CD4-positive, alpha-beta memory T cell (primary cell): ENCODE measurements around the gene WNK1. TPM values are rescaled to one million over a fixed set of nuclear protein-coding genes. Genes with fewer than 3 reads are reported as not detected.

Experiments used
- CTCF ChIA-PET: fragments of 350-600 bp; sonication (Branson Sonifier 250); formaldehyde crosslinking; loops from one replicate; lab custom pipeline; 2021; ENCODE audit warnings: inconsistent platforms; ENCODE audit not compliant: partially characterized antibody; lab: Charles Lee
- POLR2A ChIA-PET: fragments of 350-600 bp; sonication (Branson Sonifier 250); formaldehyde crosslinking; loops from one replicate; lab custom pipeline; 2021; ENCODE audit not compliant: partially characterized antibody; lab: Charles Lee
- DNase-seq, 5 donors: peaks; one replicate each; pipeline versions ENCODE4 v3.0.0 to v3.0.0-alpha.2; 2020 to 2022; ENCODE audit warnings: mixed read lengths in 1 of 5
- H3K27ac ChIP-seq: one replicate; pipeline ENCODE4 v1.7.0; 2013; ENCODE audit warnings: low read depth, low read length
- H3K27me3 ChIP-seq: 2 replicates; pipeline ENCODE4 v1.7.0; 2013; ENCODE audit warnings: mild to moderate bottlenecking, low read length, moderate library complexity; ENCODE audit not compliant: insufficient read depth
- H3K36me3 ChIP-seq: 2 replicates; pipeline ENCODE4 v1.7.0; 2013; ENCODE audit warnings: mild to moderate bottlenecking, low read length, moderate library complexity; ENCODE audit not compliant: insufficient read depth
- H3K4me1 ChIP-seq: 2 replicates; pipeline ENCODE4 v1.7.0; 2013; ENCODE audit warnings: mild to moderate bottlenecking, low read length, moderate library complexity; ENCODE audit not compliant: insufficient read depth
- H3K4me3 ChIP-seq, 2 donors: one replicate each; pipeline ENCODE4 v1.7.0; 2013; ENCODE audit warnings: low read length in 2 of 2, mild to moderate bottlenecking in 1 of 2
- H3K9me3 ChIP-seq, 2 donors: one replicate each; pipeline ENCODE4 v1.7.0; 2013; ENCODE audit warnings: low read length in 2 of 2, control low read depth in 1 of 2; ENCODE audit not compliant: control insufficient read depth in 1 of 2
- H3K27ac Mint-ChIP-seq, 7 donors: one replicate each; pipeline ENCODE4 v1.8.0; 2020 to 2021; ENCODE audit warnings: mixed read lengths in 7 of 7, mild to moderate bottlenecking in 6 of 7, inconsistent platforms in 3 of 7, moderate library complexity in 3 of 7
- H3K27me3 Mint-ChIP-seq, 2 donors: one replicate each; pipeline ENCODE4 v1.8.0; 2020 to 2021; ENCODE audit warnings: mixed read lengths in 2 of 2
- H3K36me3 Mint-ChIP-seq, 2 donors: one replicate each; pipeline ENCODE4 v1.8.0; 2020 to 2021; ENCODE audit warnings: mixed read lengths in 2 of 2, inconsistent platforms in 1 of 2, mild to moderate bottlenecking in 1 of 2
- H3K4me1 Mint-ChIP-seq, 4 donors: one replicate each; pipeline ENCODE4 v1.8.0; 2020 to 2021; ENCODE audit warnings: mixed read lengths in 4 of 4, mild to moderate bottlenecking in 1 of 4
- H3K4me3 Mint-ChIP-seq, 8 donors: one replicate each; pipeline ENCODE4 v1.8.0; 2020 to 2021; ENCODE audit warnings: mixed read lengths in 8 of 8, mild to moderate bottlenecking in 7 of 8, moderate library complexity in 6 of 8, inconsistent platforms in 3 of 8
- H3K9me3 Mint-ChIP-seq, 8 donors: one replicate each; pipeline ENCODE4 v1.8.0; 2020 to 2021; ENCODE audit warnings: mixed read lengths in 8 of 8, mild to moderate bottlenecking in 5 of 8, inconsistent platforms in 3 of 8, moderate library complexity in 1 of 8
- intact Hi-C: fragments of 100-400 bp; cut with micrococcal nuclease; formaldehyde crosslinking; loops from one replicate; pipeline ENCODE4 v1.15.1; 2023
- polyA plus RNA-seq, 2 donors: library from polyadenylated mRNA; unstranded; fragments of 300-500 nt; fragmentation: Illumina TruSeq; gene quantifications; one replicate each; pipeline ENCODE4 v1.2.3, GENCODE V29; 2021
- total RNA-seq, 2 experiments: library from RNA; stranded (reverse); gene quantifications; one replicate each; pipeline ENCODE4 v1.2.3, GENCODE V29; 2021

Gene WNK1
- total and polyA plus RNA-seq, 4 experiments from 2014 or later = 4.5 to 194 (median 121) TPM

- H3K9me3 ChIP-seq = no peaks in the 10 kb centered on the region
- no peaks in the 10 kb centered on the region for H3K9me3 Mint-ChIP-seq
- ChIA-PET CTCF (interaction anchor here (1.5 kb wide), 1 partner anchor 305 kb away, joined by 5 read pairs; no protein-coding TSS in a partner anchor), POLR2A (no interaction called here)
- no peak overlapping the region for H3K27ac ChIP-seq
- H3K36me3 Mint-ChIP-seq = peaks cover 15 to 65% of the 10 kb centered on the region in 2 donors
- DNase-seq = no peak
- intact Hi-C loops = no loop called here
- peak overlapping the region in 2 of 7 donors; percentile 12 to 53 for H3K27ac Mint-ChIP-seq
- H3K36me3 ChIP-seq = peaks cover 31% of the 10 kb centered on the region
- H3K27me3 Mint-ChIP-seq = no peaks in the 10 kb centered on the region
- no peaks in the 10 kb centered on the region for H3K27me3 ChIP-seq
- no peak overlapping the region for H3K4me3 ChIP-seq
- H3K4me3 Mint-ChIP-seq = no peak overlapping the region
- H3K4me1 ChIP-seq = peaks cover 13% of the 10 kb centered on the region
- peaks cover 8 to 17% (median 12%) of the 10 kb centered on the region in 4 donors for H3K4me1 Mint-ChIP-seq
These were observed 121.6 kb downstream of the WNK1 start for GRCh38 chr12:873954-874353.

- Histone ChIP-seq H3K36me3 (peaks cover 75% of the 10 kb centered on the region), H3K4me1 (no peaks in the 10 kb centered on the region), H3K4me3 (no peak overlapping the region), H3K9me3 (no peaks in the 10 kb centered on the region), H3K27me3 (no peaks in the 10 kb centered on the region), H3K27ac (no peak overlapping the region)
- intact Hi-C loops = no loop called here
- Mint-ChIP-seq H3K36me3 (peaks cover 44 to 80% of the 10 kb centered on the region in 2 donors), H3K27ac (peak overlapping the region in 2 of 7 donors; percentile 50 to 72), H3K9me3 (no peaks in the 10 kb centered on the region), H3K4me3 (no peak overlapping the region), H3K27me3 (no peaks in the 10 kb centered on the region), H3K4me1 (peaks cover 0 to 3% (median 0%) of the 10 kb centered on the region in 4 donors)
- CTCF ChIA-PET = no interaction called here
- POLR2A ChIA-PET = no interaction called here
- DNase-seq = no peak
These were observed 127.3 kb downstream of the WNK1 start for GRCh38 chr12:879641-880040.

- H3K27ac Mint-ChIP-seq = peak overlapping the region in 3 of 7 donors; percentile 8 to 63 (median 26)
- intact Hi-C loops = no loop called here
These were observed 128.3 kb downstream of the WNK1 start for GRCh38 chr12:880656-881055.

GRCh38 chr12:884746-885414, 132.5 kb downstream of the WNK1 start:
- H3K27ac Mint-ChIP-seq = peak overlapping the region in 6 of 7 donors; percentile 10 to 79 (median 52)

More at GRCh38 chr12:880656-881055, 128.3 kb downstream of the WNK1 start:
- Mint-ChIP-seq H3K4me1 (peaks cover 0 to 3% (median 0%) of the 10 kb centered on the region in 4 donors), H3K4me3 (no peak overlapping the region), H3K9me3 (peaks cover 0 to 2% (median 0%) of the 10 kb centered on the region in 8 donors), H3K36me3 (peaks cover 54 to 81% of the 10 kb centered on the region in 2 donors), H3K27me3 (no peaks in the 10 kb centered on the region)
- no peaks in the 10 kb centered on the region for H3K27me3 ChIP-seq
- POLR2A ChIA-PET = no interaction called here
- no peaks in the 10 kb centered on the region for H3K9me3 ChIP-seq
- DNase-seq = no peak
- H3K4me1 ChIP-seq = no peaks in the 10 kb centered on the region
- CTCF ChIA-PET = no interaction called here
- no peak overlapping the region for H3K4me3 ChIP-seq
- H3K36me3 ChIP-seq = peaks cover 78% of the 10 kb centered on the region
- H3K27ac ChIP-seq = no peak overlapping the region

GRCh38 chr12:885701-886100, 133.3 kb downstream of the WNK1 start:
- peaks cover 0 to 2% (median 0%) of the 10 kb centered on the region in 8 donors for H3K9me3 Mint-ChIP-seq
- H3K27ac Mint-ChIP-seq = peak overlapping the region in 3 of 7 donors; percentile 29 to 64 (median 43)
- POLR2A ChIA-PET = no interaction called here
- Histone ChIP-seq H3K4me1 (no peaks in the 10 kb centered on the region), H3K27ac (no peak overlapping the region), H3K36me3 (peaks cover 78% of the 10 kb centered on the region), H3K9me3 (no peaks in the 10 kb centered on the region), H3K27me3 (no peaks in the 10 kb centered on the region), H3K4me3 (no peak overlapping the region)
- no peak for DNase-seq
- H3K4me1 Mint-ChIP-seq = peaks cover 0 to 1% (median 0%) of the 10 kb centered on the region in 4 donors
- CTCF ChIA-PET = interaction anchor here (1.0 kb wide), 1 partner anchor 317 kb away, joined by 5 read pairs; no protein-coding TSS in a partner anchor
- H3K4me3 Mint-ChIP-seq = no peak overlapping the region
- intact Hi-C loops = loop anchor here (5.0 kb wide), 1 partner anchor 62 kb away; the partner anchor contains the start of gene RAD52
- H3K27me3 Mint-ChIP-seq = no peaks in the 10 kb centered on the region
- peaks cover 77 to 91% of the 10 kb centered on the region in 2 donors for H3K36me3 Mint-ChIP-seq

More at GRCh38 chr12:884746-885414, 132.5 kb downstream of the WNK1 start:
- Histone ChIP-seq H3K27ac (no peak overlapping the region), H3K4me1 (no peaks in the 10 kb centered on the region), H3K27me3 (no peaks in the 10 kb centered on the region), H3K4me3 (no peak overlapping the region), H3K36me3 (peaks cover 87% of the 10 kb centered on the region), H3K9me3 (no peaks in the 10 kb centered on the region)
- ChIA-PET CTCF (no interaction called here), POLR2A (no interaction called here)
- no peaks in the 10 kb centered on the region for H3K27me3 Mint-ChIP-seq
- no peak overlapping the region for H3K4me3 Mint-ChIP-seq
- H3K9me3 Mint-ChIP-seq = peaks cover 0 to 2% (median 0%) of the 10 kb centered on the region in 8 donors
- H3K36me3 Mint-ChIP-seq = peaks cover 78 to 91% of the 10 kb centered on the region in 2 donors
- intact Hi-C loops = loop anchor here (5.0 kb wide), 1 partner anchor 62 kb away; the partner anchor contains the start of gene RAD52
- no peak for DNase-seq
- H3K4me1 Mint-ChIP-seq = peaks cover 0 to 3% (median 0%) of the 10 kb centered on the region in 4 donors

GRCh38 chr12:886206-886605, 133.8 kb downstream of the WNK1 start:
- POLR2A ChIA-PET = no interaction called here
- CTCF ChIA-PET = interaction anchor here (1.0 kb wide), 1 partner anchor 317 kb away, joined by 5 read pairs; no protein-coding TSS in a partner anchor
- Mint-ChIP-seq H3K4me1 (no peaks in the 10 kb centered on the region), H3K27ac (peak overlapping the region in 1 of 7 donors; percentile 26), H3K36me3 (peaks cover 76 to 88% of the 10 kb centered on the region in 2 donors), H3K4me3 (peak overlapping the region in 1 of 8 donors; percentile 51), H3K9me3 (peaks cover 0 to 2% (median 0%) of the 10 kb centered on the region in 8 donors), H3K27me3 (no peaks in the 10 kb centered on the region)
- H3K27ac ChIP-seq = no peak overlapping the region
- H3K27me3 ChIP-seq = no peaks in the 10 kb centered on the region
- no peaks in the 10 kb centered on the region for H3K9me3 ChIP-seq
- H3K36me3 ChIP-seq = peaks cover 73% of the 10 kb centered on the region
- H3K4me3 ChIP-seq = no peak overlapping the region
- no peak for DNase-seq
- H3K4me1 ChIP-seq = no peaks in the 10 kb centered on the region
- intact Hi-C loops = loop anchor here (5.0 kb wide), 1 partner anchor 61 kb away; the partner anchor contains the start of gene RAD52

- Histone ChIP-seq H3K4me3 (no peak overlapping the region), H3K27ac (no peak overlapping the region), H3K27me3 (no peaks in the 10 kb centered on the region), H3K9me3 (no peaks in the 10 kb centered on the region), H3K4me1 (no peaks in the 10 kb centered on the region), H3K36me3 (peaks cover 32% of the 10 kb centered on the region)
- intact Hi-C loops = no loop called here
- no peak for DNase-seq
- ChIA-PET POLR2A (no interaction called here), CTCF (interaction anchor here (1.4 kb wide), 1 partner anchor 286 kb away, joined by 3 read pairs; no protein-coding TSS in a partner anchor)
- Mint-ChIP-seq H3K36me3 (peaks cover 47 to 71% of the 10 kb centered on the region in 2 donors), H3K27me3 (no peaks in the 10 kb centered on the region), H3K4me3 (no peak overlapping the region), H3K9me3 (no peaks in the 10 kb centered on the region), H3K27ac (peak overlapping the region in 2 of 7 donors; percentile 29 to 61), H3K4me1 (peaks cover 0 to 1% (median 0%) of the 10 kb centered on the region in 4 donors)
These were observed 141.8 kb downstream of the WNK1 start for GRCh38 chr12:894226-894625.
